Lung (tissue), 12 donors: ENCODE results near the gene GRID1. TPM values are rescaled to one million over a fixed set of nuclear protein-coding genes. Genes with fewer than 3 reads are reported as not detected.

Experiments
- ATAC-seq: fragments of 200-7000 bp; cut with Tn5 transposase; one replicate; pipeline ENCODE4 v1.9.1; 2020; ENCODE audit warnings: moderate number of reproducible peaks; ENCODE audit not compliant: insufficient read depth, low FRiP score
- DNase-seq, 3 donors: peaks; one replicate each; pipeline ENCODE4 v3.0.0-alpha.2; 2013 to 2017
- H3K27ac ChIP-seq, 2 donors: one replicate each; pipeline ENCODE4 v1.5.1; 2013; ENCODE audit warnings: mild to moderate bottlenecking in 2 of 2, moderate library complexity in 2 of 2, control low read depth in 1 of 2, inconsistent platforms in 1 of 2, low read depth in 1 of 2, low read length in 1 of 2
- H3K27me3 ChIP-seq, 3 donors: one replicate each; pipeline ENCODE4 v1.5.1; 2013; ENCODE audit warnings: low read length in 2 of 3; ENCODE audit not compliant: control insufficient read depth in 3 of 3, insufficient read depth in 3 of 3
- H3K36me3 ChIP-seq, 4 donors: one replicate each; pipeline ENCODE4 v1.5.1; 2013; ENCODE audit warnings: low read length in 4 of 4, mild to moderate bottlenecking in 1 of 4, moderate library complexity in 1 of 4; ENCODE audit not compliant: control insufficient read depth in 4 of 4, insufficient read depth in 4 of 4
- H3K4me1 ChIP-seq, 5 donors: one replicate each; pipeline ENCODE4 v1.5.1; 2013; ENCODE audit warnings: low read length in 5 of 5, mild to moderate bottlenecking in 2 of 5, moderate library complexity in 1 of 5; ENCODE audit not compliant: control insufficient read depth in 5 of 5, insufficient read depth in 5 of 5
- H3K4me3 ChIP-seq: one replicate; pipeline ENCODE4 v1.5.1; 2013; ENCODE audit warnings: mild to moderate bottlenecking, control low read depth, moderate library complexity
- H3K9ac ChIP-seq, 2 donors: one replicate each; pipeline ENCODE4 v1.5.1; 2013; ENCODE audit warnings: low read length in 2 of 2, control low read depth in 1 of 2; ENCODE audit not compliant: insufficient read depth in 1 of 2
- H3K9me3 ChIP-seq, 4 donors: one replicate each; pipeline ENCODE4 v1.5.1; 2013; ENCODE audit warnings: low read length in 3 of 4, mild to moderate bottlenecking in 1 of 4, moderate library complexity in 1 of 4; ENCODE audit not compliant: control insufficient read depth in 4 of 4, insufficient read depth in 3 of 4
- WGBS, 2 donors: extraction: QIAGEN DNeasy Blood & Tissue Kit; methylation state at CpG; one replicate each; pipeline ENCODE4 v1.1.7; 2013; 5-methylcytosine and 5-hydroxymethylcytosine counted together
- polyA plus RNA-seq, 2 donors: library from polyadenylated mRNA; stranded (reverse); fragments of 200-250 nt; gene quantifications; one replicate each; pipeline ENCODE4 v1.2.1, GENCODE V29; 2013
- total RNA-seq, 2 donors: library from RNA; depleted of rRNA in 1 of 2; stranded (reverse); fragments of >200 nt in 1 of 2; gene quantifications; one replicate each; pipeline ENCODE4 v1.2.1, GENCODE V29; 2014 to 2021
- TF ChIP-seq, protein P1 (sequence below): IDR thresholded peaks from 2 replicates; pipeline ENCODE4 v1.5.1; 2012; ENCODE audit warnings: mild to moderate bottlenecking; ENCODE audit errors: control extremely low read depth, extremely low read depth
- donor health status: control.
- donor health status: control.
- donor health status: Bipolar disorder and iron deficiency.
- donor health status: healthy.
- donor health status: DM: yes; HTN: yes; CAD: no.

The GRID1 gene
- total and polyA plus RNA-seq, 4 donors = 1.1 to 3.6 (median 2.2) TPM

DNA sequence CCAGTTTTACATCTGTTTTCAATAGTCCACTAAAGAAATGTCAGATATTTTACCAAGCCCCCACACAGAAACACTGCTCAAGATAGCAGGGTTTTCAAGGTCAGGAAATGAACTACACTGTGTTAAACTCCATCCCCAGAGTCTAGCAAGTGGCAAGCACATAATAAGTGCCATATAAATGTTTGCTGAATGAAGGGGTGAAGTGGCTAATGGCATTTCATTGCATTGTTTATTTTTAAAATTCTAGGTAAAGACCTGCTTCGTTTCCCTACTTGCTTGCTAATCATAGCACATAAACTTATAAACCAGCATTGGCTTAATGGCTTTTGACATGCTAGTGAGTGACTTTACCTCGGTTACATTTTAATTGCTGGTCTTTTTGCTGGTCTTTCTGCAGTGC is 322.6 kb downstream of the GRID1 start:
- H3K9me3 ChIP-seq = peaks cover 0 to 2% (median 0%) of the 10 kb centered on the region in 4 donors
- H3K4me1 ChIP-seq = peaks cover 0 to 3% (median 0%) of the 10 kb centered on the region in 5 donors
- no peak overlapping the region for H3K9ac ChIP-seq
- H3K4me3 ChIP-seq = no peak overlapping the region
- no peak overlapping the region for H3K27ac ChIP-seq
- ATAC-seq (no peak), DNase-seq (peak in 1 of 3 donors; percentile 10)
- no peaks in the 10 kb centered on the region for H3K36me3 ChIP-seq
- H3K27me3 ChIP-seq = no peaks in the 10 kb centered on the region
- TF ChIP-seq, protein P1, sequence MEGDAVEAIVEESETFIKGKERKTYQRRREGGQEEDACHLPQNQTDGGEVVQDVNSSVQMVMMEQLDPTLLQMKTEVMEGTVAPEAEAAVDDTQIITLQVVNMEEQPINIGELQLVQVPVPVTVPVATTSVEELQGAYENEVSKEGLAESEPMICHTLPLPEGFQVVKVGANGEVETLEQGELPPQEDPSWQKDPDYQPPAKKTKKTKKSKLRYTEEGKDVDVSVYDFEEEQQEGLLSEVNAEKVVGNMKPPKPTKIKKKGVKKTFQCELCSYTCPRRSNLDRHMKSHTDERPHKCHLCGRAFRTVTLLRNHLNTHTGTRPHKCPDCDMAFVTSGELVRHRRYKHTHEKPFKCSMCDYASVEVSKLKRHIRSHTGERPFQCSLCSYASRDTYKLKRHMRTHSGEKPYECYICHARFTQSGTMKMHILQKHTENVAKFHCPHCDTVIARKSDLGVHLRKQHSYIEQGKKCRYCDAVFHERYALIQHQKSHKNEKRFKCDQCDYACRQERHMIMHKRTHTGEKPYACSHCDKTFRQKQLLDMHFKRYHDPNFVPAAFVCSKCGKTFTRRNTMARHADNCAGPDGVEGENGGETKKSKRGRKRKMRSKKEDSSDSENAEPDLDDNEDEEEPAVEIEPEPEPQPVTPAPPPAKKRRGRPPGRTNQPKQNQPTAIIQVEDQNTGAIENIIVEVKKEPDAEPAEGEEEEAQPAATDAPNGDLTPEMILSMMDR = no peak
- 55 to 58% methylated on average over 2 of the region's 2 CpGs for WGBS, 2 donors

DNA sequence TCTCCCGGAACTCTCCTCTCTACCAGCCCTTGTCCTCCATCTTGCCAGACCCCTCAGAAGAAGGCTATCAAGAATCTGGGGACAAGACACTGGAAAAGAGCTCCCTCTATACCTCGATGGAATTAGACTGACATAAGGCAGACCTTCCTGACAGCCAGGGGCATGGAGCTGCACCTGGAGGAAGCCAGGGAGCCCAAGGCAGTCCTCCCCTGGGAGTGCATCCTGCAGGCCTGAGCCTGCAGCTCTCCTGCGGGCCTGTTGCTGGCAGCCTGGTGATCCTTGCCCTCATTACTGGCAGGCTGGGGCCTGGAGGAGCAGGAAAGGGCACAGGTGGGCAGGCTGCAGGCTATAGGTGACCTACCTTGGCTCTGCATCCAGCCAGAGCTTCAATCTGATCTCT is 323.4 kb downstream of the GRID1 start:
- Histone ChIP-seq H3K4me3 (peak overlapping the region; percentile 23), H3K36me3 (no peaks in the 10 kb centered on the region), H3K27me3 (no peaks in the 10 kb centered on the region), H3K9me3 (peaks cover 0 to 2% (median 0%) of the 10 kb centered on the region in 4 donors), H3K4me1 (peaks cover 0 to 3% (median 0%) of the 10 kb centered on the region in 5 donors), H3K9ac (no peak overlapping the region), H3K27ac (no peak overlapping the region)
- DNase-seq (no peak), ATAC-seq (no peak)
- TF ChIP-seq, protein P1 = no peak
- WGBS, 2 donors = 63 to 74% methylated on average over 3 of the region's 3 CpGs

DNA sequence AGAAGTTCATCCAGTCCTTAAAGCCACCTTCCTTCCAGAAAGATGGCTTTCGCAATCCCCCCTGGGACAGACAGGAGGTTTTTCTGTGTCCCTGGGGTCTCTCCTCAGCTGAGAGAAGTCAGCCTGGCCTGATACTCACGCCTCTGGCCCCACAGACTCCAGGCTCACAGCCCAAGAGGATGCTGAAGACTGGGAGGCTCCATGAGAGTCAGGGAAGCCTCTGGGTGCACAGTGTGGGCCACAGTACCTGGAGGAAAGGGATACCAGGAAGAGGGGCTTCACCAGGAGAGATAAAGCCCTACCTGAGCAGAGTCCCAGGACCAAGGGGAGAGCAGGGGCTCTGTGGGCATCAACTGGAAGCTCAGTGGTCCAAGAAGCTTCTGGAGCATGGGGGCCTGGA is 324.4 kb downstream of the GRID1 start:
- H3K4me3 ChIP-seq = no peak overlapping the region
- ATAC-seq (no peak), DNase-seq (no peak)
- peaks cover 0 to 2% (median 0%) of the 10 kb centered on the region in 4 donors for H3K9me3 ChIP-seq
- TF ChIP-seq, protein P1 = no peak
- no peak overlapping the region for H3K27ac ChIP-seq
- H3K4me1 ChIP-seq = peaks cover 0 to 3% (median 0%) of the 10 kb centered on the region in 5 donors
- no peaks in the 10 kb centered on the region for H3K27me3 ChIP-seq
- H3K36me3 ChIP-seq = no peaks in the 10 kb centered on the region
- 81 to 85% methylated on average over 2 of the region's 2 CpGs for WGBS, 2 donors
- no peak overlapping the region for H3K9ac ChIP-seq

DNA sequence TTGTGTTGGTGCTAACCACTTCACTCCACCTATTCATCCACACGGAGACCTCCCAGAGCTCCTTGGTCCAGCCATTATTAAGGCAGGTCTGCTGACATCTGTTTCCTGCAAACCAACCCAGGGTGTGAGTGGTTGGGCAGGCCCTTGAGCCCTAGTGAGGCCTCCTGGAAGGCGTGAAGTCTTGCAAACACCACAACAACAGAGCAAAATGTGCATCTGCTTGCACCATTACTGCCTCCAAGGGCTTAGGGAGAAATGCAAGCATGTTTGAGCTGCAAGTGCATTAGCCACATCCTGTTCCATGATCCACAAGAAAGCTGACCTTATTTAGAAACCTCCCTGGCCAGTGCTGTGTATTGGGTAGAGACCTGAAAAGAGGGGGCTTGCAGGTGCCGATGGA is 325.5 kb downstream of the GRID1 start:
- no peak overlapping the region for H3K4me3 ChIP-seq
- H3K9ac ChIP-seq = no peak overlapping the region
- H3K9me3 ChIP-seq = peaks cover 0 to 2% (median 0%) of the 10 kb centered on the region in 4 donors
- H3K4me1 ChIP-seq = peaks cover 0 to 3% (median 0%) of the 10 kb centered on the region in 5 donors
- WGBS, 2 donors = 56 to 61% methylated on average over 3 of the region's 3 CpGs
- DNase-seq (no peak), ATAC-seq (no peak)
- no peak overlapping the region for H3K27ac ChIP-seq
- H3K36me3 ChIP-seq = no peaks in the 10 kb centered on the region
- no peaks in the 10 kb centered on the region for H3K27me3 ChIP-seq
- TF ChIP-seq, protein P1 = no peak
